GM19455 (cell line): Measurements from ENCODE around the gene TBL1XR1.
A peak's percentile ranks its signal among the peaks of the same experiment; 100 is the strongest.
"Not testable (repeated sequence)": the region's sequence is repeated elsewhere in the genome, so short reads cannot be mapped to it uniquely, and the experiment has no call there.

ENCODE experiments used
- ATAC-seq: cut with Tn5 transposase; IDR thresholded peaks from one replicate; pipeline ENCODE4 v1.9.1; 2021; ENCODE audit not compliant: unreplicated experiment

The TBL1XR1 gene

GRCh38 chr3:177184602-177185001 is 12.7 kb downstream of the TBL1XR1 start:
- ATAC-seq: peak; percentile 92

DNA sequence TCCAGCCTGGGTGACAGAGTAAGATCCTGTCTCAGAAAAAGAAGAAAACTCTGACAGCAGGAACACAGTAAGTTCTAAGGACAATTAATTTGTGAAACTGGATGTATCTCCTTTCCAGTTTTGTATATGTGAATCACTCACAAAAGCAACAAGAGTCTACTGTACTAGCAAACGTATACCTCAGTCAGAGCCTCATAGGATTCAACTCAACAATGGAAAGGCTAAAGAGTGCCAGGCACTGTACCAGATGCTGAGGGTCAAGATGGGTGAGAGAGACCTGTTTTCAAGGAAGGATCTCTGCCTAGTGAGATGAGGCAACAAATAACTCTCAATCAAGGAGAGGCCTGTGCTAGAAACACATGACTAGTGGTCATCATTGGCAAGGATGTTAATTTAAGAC is 14.9 kb downstream of the TBL1XR1 start:
- no peak for ATAC-seq

- no peak for ATAC-seq
Measured at GRCh38 chr3:177181418-177181817, 15.9 kb downstream of the TBL1XR1 start.

DNA sequence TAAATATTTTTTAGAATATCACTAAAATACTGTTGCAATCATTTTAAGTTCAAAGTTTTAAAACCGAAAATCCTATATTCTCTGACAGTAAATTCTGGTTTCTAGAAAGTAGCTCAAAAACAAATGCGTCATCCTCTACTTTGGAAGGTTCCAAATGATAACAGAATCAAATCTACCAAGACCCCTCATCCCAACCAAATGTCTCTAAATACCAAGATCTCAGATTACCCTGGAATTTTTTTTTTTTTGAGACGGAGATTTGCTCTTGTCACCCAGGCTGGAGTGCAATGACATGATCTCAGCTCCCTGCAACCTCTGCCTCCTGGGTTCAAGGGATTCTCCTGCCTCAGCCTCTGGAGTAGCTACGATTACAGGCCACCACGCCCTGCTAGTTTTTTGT is 16.8 kb downstream of the TBL1XR1 start:
- no peak for ATAC-seq

DNA sequence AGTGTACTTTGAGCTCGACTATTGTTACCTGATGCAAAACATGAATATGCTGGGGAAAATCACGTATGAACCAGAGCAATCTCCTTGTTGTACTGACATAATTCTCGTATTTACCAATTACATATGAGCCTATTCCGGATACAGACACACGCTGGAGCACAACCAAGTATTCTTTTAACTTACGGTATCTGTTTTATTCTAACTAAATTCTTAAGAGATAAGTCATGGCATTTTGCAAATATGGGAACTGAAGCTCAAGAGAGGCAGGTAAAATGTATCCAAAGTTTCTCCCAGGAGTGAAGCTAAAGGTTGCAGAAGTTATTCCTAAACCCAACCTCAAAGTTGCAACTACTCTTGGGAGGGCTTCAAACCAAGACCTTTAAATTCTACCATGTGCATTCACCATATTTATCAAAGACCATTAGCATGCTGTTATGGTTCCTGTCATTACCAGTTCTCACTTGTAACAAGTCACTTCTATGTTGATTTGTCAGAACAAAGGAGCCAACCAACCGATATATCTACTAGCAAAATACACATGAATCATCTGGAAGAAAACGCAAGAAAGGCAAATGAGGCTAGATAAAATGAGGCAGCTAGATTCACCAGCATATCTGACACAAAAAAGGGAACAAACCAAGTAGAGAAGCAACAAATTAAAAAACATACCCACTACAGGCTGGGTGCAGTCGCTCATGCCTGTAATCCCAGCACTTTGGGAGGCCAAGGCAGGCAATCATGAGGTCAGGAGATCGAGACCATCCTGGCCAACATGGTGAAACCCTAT is 17.8 kb downstream of the TBL1XR1 start:
- ATAC-seq: no peak

- no peak for ATAC-seq
Measured at GRCh38 chr3:177177749-177178221, 19.5 kb downstream of the TBL1XR1 start.

DNA sequence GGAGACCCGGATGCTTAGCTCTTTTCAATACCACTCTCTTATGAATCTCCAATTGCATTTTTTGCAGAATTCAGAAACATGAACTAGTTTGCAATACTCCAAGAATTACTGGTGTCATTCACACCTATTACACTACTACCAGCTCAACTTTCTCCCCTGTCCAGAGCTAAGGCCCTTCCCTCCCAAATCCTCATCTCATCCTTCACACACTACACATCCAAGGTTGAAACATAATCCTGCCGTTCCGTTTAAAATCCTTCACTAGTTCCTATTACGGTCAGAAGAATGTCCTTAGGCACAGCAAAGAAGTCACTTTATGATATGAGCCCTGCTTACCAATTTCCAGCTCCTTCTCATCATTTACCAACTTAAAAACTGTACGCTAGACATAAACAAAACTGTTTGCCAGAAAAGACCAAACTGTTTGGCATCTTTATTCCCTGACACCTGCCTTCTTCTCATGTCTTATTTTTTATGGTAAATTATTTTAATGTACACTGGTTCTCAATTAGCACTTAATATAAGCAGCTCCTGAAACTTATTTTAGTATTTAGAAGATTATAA is 22.6 kb downstream of the TBL1XR1 start:
- ATAC-seq: no peak

DNA sequence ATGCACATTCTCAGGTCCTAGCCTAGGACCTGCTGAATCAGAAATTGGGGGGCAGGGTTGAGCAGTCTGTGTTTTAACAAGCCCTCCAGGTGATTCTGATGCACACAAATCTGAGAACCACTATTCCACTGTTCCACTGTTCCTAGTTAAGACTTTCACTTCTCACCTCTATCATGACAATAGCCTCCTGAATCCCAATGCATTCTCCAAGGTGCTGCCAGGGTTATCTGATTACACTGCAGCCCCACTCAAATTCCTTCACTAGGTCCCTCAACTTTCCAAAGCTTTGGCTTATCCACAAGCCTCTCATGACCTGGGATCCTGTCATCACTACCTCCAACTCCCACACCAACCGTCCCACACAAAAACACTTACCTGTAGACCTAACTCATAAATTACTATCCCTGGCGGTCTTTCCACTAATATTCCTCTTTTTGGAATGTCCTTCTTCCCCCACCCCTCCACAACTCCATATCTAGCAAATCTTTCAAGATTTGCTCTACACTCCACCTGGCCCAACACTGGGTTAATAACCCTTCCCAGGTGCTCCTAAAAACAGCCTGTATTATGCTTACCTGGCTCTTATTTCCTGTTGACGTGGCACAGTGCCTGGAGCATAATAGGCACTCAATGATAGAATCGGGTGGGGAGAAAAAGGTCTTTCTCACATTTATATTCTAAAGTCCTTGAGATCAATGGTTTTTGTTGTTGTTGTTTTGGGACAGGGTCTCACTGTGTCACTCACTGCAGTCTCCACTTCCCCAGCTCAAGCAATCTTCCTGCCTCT is 27.2 kb downstream of the TBL1XR1 start:
- no peak for ATAC-seq

DNA sequence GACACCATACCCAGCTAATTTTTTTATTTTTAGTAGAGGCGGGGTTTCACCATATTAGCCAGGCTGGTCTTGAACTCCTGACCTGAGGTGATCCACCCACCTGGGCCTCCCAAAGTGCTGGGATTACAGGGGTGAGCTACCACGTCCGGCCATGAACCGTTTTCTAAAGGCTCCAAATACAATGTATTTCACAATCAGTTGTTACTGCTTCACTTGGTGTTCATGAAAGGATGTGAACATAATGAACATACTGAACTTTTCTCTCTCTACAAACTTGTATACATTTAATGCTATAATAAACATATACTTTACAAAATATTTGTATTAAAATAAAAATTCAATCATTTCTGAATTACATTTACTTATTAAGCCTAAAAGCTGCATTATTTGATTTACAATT is 28.9 kb downstream of the TBL1XR1 start:
- ATAC-seq: no peak

- ATAC-seq: no peak
Measured at GRCh38 chr3:177162742-177163141, 34.5 kb downstream of the TBL1XR1 start.

- ATAC-seq: not testable (repeated sequence)
Measured at GRCh38 chr3:177161603-177162002, 35.7 kb downstream of the TBL1XR1 start.

DNA sequence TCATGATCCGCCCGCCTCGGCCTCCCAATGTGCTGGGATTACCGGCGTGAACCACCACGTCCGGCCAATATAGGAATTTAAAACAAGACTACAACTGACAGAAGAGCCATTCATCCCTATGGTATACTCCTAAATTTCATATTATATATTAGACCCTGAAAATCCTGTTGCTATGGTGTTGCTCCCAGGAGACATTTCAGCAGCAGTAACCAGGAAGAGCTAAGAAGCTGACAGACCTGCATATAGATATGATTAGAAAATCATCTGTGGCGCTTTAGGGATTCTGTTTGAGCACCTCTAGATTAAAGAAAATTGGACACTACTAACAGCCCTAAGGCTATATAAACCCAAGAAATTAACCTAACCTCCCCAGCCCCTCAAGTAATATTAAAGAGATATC is 38.8 kb downstream of the TBL1XR1 start:
- no peak for ATAC-seq

- no peak for ATAC-seq
Measured at GRCh38 chr3:177157492-177157891, 39.8 kb downstream of the TBL1XR1 start.

DNA sequence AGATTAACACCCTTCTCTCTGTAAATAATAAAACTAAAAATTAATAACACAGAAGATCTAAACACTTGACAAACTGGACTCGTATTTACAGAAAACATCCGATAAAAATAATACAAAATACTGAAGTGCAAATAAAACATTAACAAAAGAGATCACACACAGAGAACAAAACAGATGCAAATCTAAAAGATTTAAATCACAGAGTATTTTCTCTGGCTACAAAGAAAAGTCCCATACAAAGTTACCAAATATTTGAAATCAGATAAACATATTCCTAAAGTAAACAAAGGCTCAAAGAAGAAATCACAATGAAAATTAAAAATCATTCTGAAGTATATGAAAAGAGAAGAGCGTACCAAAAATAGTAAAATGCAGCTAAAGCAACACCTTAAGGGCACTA is 42.5 kb downstream of the TBL1XR1 start:
- no peak for ATAC-seq

DNA sequence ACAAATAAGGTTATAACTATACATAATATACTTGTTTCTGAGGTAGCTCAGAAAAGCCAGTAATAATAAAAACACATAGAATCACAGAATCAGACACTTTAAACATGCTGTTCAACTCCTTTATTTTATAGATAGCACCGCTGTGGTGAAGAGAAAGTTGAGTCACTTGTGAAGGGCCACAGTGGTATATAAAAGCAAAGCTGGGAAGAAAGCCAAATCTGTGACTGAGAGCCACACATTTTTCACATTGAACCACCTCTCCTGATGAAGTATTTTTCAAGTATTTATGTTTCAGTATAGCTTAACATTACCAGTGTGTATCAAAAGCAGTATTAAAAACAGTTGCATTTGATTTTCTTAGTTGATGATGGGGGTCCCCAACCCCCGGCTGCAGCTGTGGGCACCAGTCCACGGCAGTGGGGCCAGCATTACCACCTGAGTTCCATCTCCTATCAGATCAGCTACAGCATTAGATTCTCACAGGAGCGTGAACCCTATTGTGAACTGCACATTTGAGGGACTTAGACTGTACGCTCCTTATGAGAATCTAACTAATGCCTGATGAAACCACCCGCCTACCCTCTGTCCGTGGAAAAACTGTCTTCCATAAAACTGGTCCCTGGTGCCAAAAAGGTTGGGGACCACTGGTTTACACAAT is 46.2 kb downstream of the TBL1XR1 start:
- peak; percentile 67 for ATAC-seq

GRCh38 chr3:177150218-177150916 is 46.9 kb downstream of the TBL1XR1 start:
- ATAC-seq: peak; percentile 9

DNA sequence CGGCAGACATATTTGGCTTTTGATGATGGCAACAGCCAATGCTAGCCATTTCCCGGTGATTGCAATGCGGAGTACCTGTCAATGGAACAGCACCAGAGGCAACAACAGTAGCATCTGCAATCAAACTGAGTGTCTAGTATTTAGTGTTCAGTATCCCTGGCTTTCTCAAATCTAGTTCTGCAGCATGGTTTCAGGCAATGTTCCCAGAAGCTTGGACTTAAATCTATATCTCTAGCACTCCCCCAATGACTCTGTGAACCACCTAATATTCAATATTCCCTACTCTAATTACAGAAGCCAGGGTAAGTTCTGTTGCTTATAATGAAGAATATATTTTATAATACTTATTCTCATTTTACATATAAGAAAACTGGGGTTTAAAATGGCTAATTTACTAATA is 48.2 kb downstream of the TBL1XR1 start:
- ATAC-seq: no peak

- no peak for ATAC-seq
Measured at GRCh38 chr3:177147790-177148189, 49.5 kb downstream of the TBL1XR1 start.

DNA sequence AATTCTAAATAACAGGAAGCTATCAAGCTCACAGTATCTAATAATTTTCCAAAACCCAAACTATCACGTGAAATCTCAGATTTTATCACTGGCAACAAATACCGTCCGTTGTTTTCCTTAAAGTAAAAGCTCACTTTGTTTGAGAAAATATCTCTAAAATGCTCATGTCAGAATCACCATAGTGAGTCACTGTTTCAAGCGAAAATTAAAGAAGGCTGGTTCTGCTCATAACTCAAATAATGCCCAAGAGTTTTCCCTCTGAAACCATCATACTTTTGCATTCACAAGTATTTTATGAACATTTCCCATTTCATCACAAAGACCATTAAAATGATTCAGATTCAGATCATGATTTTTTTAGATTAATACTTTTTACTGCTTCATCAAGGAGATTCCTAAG is 50.6 kb downstream of the TBL1XR1 start:
- ATAC-seq: no peak

GRCh38 chr3:177145954-177146353 is 51.3 kb downstream of the TBL1XR1 start:
- ATAC-seq: no peak

DNA sequence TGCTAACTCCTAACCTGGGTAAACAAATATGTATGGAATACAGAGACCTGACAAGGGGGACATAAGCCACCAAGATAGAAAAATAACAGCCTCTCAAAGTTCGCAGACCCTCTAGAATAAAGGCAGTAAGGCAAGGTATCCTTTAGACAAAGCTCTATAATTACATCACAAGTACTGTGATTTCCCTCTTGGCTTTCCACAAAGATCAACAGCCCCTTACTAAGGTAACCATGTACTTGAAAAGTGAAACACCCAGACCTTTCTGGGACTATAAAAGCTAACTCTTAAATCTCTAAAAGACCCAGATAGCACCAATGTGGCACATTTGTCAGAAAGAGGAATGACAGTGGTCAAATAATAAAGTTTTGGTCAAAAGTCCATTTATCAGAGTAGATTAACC is 51.9 kb downstream of the TBL1XR1 start:
- ATAC-seq: no peak
